ENCODE data around the gene PVALB. TPM values are rescaled to one million over a fixed set of nuclear protein-coding genes. Genes with fewer than 3 reads are reported as not detected.

The PVALB gene, protein sequence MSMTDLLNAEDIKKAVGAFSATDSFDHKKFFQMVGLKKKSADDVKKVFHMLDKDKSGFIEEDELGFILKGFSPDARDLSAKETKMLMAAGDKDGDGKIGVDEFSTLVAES
- 10 to 100 TPM in 1 of 4 donors, 1 to 10 TPM in 3; 3.6 to 10.5 (median 7.0) TPM for polyA plus RNA-seq (ENCODE audit: insufficient read length in 4 of 4)

GRCh38 chr22:36816636-36817524 is at the start of gene PVALB:
PVALB (minus strand) TSS chr22:36817035; CDS start chr22:36817005, 30 bp downstream.
- DNase-seq (ENCODE audit: low read depth in 4 of 4, low spot score in 3 of 4): peak in 2 of 4 donors; percentile 57 to 60

DNA sequence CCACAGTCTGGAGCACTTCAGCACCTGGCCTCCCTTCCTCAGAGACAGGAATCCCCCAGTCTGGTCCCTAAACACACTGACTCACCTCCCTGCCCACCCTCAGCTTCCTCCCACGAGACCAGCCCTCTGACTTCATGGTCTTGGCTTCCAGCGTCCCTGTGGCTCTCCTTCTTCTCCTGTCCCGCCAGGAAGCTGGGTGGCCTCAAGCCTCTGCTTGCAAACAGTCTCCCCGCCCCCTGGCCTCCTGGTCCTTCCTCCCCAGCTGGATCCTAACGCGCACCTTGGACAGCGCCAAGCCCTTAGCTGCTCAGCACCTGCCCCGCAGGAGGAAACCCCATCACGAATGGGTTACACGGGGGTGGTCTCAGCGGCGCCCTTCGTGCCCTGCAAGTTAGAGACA is 48.5 kb upstream of the PVALB start:
- no peak for DNase-seq (ENCODE audit: low read depth in 4 of 4, low spot score in 3 of 4)

- DNase-seq (ENCODE audit: low read depth in 4 of 4, low spot score in 3 of 4): no peak
Observed at GRCh38 chr22:36864454-36865215, 47.8 kb upstream of the PVALB start.

DNA sequence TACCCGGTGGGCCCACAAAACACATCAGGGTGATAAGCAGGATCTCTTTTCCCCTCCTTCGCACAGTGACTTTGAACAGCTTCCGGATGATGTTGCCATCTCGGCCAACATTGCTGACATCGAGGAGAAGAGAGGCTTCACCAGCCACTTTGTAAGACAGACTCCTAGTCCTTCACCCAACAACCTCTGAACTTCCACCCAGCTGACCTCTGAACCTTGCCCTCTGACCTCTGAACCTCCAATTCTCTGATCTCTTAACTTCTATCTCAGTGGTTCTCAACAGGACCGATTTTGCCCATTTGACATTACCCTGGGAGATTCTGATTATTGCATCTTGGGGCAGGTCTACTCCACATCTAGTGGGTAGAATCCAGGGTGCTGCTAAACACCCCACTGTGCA is 47.1 kb upstream of the PVALB start:
- no peak for DNase-seq (ENCODE audit: low read depth in 4 of 4, low spot score in 3 of 4)

- DNase-seq (ENCODE audit: low read depth in 4 of 4, low spot score in 3 of 4): no peak
Observed at GRCh38 chr22:36863281-36863680, 46.4 kb upstream of the PVALB start.

- DNase-seq (ENCODE audit: low read depth in 4 of 4, low spot score in 3 of 4): no peak
Observed at GRCh38 chr22:36862251-36863242, 45.7 kb upstream of the PVALB start.

DNA sequence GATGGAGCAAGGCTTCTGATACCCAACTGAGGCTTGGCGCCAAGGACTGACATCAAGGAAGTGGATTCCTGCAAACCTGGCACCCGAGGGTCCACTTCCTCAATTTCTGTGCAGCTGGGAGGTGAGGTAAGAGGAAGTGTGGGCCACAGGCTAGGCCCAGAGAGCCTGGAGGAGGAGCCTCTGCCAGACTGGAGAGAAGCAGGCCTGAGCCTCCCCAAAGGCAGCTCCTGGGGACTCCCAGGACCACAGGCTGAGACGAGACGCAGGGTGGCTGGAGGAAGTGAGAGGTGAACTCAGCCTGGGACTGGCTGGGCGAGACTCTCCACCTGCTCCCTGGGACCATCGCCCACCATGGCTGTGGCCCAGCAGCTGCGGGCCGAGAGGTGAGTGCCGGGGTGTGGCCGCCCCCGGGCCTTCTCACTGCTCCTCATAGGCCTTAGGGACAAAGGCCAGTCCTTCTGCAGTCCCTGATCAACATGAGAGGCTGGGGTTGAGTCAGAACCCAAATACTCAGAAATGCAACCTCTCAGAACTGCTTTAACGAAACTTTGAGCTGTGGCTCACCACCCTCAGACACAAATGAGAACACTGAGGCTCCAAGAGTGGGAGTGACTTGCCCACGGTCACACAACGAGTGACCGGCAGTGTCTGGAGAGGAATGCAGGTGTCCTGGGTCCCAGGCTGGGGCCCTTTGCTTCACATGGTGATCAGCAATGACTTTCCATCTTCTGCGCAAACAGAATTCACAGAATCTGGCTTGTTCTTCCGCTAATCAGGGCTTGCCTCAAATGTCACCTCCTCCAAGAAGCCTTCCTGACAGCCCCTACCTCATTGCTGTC is 44.2 kb upstream of the PVALB start, which contains the start of gene NCF4:
Gene NCF4, plus strand, starts transcription at position 186 of the 839 bp plus-strand sequence. Its CDS starts 166 bp downstream, at position 352.
- DNase-seq (ENCODE audit: low read depth in 4 of 4, low spot score in 3 of 4): no peak

DNA sequence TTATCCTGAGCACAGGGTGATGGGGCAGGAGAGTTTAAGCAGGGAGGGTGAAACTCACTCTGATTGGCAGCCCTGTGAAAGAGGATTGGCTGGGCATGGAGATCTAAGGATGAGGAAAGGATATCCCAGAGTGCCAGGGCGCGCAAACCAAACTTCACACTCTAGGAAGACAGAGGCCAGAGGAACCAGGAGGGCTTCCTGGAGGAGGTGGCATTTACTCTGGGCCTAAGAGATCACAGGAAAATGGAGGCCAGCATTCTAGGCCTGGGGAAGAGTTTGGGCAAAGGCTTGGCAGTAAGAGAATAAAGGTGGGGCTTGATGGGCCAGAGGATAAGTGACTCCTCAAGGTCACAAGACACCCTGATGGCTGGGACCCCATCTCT is 43.6 kb upstream of the PVALB start:
- DNase-seq (ENCODE audit: low read depth in 4 of 4, low spot score in 3 of 4): no peak

- no peak for DNase-seq (ENCODE audit: low read depth in 4 of 4, low spot score in 3 of 4)
Observed at GRCh38 chr22:36860017-36860416, 43.2 kb upstream of the PVALB start.

DNA sequence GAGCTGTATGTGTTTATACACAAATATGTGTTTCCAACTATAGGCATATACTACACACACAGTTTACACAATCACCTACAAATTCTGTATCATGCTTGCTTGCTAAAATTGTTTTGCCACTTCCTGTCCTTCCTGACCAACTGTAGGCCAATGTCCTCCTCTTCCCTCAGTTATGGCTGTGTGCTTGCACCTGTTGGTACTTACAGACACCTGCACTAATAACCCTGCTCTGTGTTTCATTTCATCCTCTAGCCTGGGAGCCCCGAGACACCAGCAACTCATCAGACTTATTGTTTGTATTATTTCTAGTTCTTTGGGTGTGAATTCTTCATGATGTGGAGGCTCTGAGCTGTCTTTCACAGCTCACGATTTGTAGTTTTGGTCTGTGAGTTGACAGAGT is 42.1 kb upstream of the PVALB start:
- DNase-seq (ENCODE audit: low read depth in 4 of 4, low spot score in 3 of 4): no peak

GRCh38 chr22:36858156-36858555 is 41.3 kb upstream of the PVALB start:
- DNase-seq (ENCODE audit: low read depth in 4 of 4, low spot score in 3 of 4): no peak

DNA sequence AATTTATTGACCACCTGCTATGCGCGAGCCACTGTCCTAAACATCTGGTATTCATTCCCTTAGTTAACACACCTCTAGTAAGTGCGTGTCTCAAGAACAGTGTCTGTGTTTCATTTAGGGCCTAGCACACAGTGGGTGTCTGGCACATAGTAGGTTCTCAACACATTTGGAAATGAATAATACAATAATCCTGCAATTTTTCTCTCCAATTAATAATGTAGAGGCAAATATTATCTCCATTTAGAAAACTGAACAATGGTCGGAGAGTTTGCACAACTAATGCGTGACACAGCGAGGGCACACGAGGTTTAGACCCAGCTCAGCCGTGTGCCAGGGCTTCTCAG is 39.9 kb upstream of the PVALB start:
- DNase-seq (ENCODE audit: low read depth in 4 of 4, low spot score in 3 of 4): no peak

DNA sequence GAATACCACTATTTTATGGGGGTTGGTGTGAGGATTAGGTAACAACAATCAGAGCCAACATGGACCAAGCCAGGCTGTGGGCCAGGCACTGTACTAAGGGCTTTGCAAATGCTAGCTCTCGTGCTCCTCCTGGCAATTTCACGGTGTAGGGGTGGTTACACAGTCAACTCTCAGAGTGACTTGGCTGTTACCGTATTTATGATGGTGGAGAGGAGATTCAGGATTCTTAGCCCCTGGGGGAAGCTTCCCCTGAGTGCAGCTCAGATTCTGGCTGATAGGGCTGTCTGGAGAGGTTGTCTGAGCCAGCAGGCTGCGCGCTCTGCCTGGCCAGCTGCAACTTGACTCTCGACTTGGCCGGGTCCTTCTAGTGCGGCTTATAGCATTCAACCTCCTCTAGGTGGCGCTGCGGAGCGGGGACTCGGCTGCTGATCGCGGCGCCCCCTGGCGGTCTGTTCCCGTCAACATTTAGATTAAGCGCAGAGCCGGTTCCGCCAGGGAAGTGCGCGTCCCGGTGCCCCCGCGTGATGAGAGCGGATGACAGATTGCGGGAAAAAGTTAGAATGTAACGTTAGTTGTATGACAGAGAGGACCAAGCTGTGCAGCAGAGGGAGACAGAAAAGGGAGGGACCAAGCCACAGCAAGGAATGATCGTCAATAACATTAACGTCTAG is 39.4 kb upstream of the PVALB start:
- peak; percentile 74 to 89 (median 80) for DNase-seq (ENCODE audit: low read depth in 4 of 4, low spot score in 3 of 4)

DNA sequence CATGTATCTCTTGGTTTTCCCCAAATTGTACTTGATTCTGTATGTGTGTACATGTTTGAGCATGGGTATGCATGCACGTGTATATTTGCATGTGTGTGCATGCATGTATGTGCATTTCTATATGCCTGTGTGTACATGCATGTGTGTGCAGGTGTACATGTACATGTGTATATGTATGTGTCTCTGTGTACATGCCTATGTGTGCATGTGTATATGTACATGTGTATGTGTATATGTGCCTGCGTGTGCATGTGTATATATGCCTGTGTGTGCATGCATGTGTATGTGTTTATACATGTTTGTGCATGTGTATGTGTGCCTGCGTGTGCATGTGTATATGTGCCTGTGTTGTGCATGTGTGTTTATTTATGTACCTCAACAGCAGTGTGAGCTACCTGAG is 38.6 kb upstream of the PVALB start:
- no peak for DNase-seq (ENCODE audit: low read depth in 4 of 4, low spot score in 3 of 4)

DNA sequence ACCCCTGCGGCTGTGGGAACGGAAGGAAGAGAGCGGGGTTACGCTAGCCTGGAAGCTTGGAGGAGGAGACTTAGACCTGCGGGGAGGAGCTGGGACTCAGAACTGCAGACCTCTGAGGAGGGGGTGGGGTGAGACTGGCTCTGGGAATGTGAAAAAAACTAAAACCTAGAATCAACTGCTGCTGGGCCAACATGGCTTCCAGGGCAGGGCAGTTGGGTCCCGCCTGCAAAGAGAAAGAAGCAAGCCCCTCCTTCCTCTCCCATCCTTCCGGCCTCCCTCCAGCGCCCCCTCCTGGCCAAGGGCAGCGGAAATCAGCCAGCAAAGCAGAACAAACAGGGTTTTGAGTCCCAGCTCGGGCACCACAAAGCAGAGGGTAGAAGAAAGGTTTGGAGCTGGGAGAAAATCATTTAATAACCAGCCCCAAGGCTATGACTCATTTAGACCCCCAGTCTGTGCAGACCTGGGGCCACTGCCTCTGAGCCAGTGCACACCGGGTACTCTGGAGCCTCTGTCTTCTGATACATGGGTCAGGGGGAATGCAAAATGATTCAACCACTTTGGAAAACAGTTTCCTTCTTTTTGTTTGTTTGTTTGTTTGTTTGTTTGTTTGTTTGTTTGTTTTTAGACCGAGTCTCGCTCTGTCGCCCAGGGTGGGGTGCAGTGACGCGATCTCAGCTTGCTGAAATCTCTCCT is 36.7 kb upstream of the PVALB start:
- DNase-seq (ENCODE audit: low read depth in 4 of 4, low spot score in 3 of 4): peak in 3 of 4 donors; percentile 24 to 40 (median 28)

DNA sequence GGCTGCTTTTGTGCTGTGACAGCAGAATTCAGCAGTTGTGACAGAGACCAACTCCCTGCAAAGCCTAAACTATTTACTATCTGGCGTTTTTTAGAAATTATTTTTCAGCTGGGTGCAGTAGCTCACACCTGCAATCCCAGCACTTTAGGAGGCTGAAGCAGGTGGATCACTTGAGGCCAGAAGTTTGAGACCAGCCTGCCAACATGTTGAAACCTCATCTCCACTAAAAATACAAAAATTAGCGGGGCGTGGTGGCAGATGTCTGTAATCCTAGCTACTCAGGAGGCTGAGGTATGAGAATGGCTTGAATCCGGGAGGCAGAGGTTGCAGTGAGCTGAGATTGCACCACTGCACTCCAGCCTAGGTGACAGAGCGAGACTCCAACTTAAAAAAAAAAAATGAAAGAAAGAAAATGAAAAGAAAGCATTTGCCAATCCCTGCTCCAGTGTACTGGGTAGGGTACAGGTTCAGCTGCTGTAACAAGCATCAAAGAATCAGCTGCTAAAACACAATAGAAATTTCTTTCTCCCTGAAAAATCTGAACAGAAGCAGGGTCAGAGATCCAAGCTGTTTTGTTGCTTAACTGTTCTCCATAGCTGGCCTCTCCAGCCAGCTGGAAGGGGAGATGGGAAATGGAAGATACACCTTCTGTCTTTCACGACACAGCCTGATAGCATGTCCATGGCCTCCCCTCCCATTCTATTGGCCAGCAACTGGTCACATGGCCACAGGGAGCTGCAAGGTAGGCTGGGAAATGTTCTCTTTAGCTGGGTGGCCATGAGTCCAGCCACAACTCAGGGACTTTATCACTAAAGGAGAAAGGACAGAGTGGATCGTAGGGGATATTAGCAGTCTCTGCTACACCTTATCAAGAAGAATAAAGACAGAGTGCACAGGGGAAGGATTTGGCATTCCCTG is 35.5 kb upstream of the PVALB start:
- no peak for DNase-seq (ENCODE audit: low read depth in 4 of 4, low spot score in 3 of 4)

DNA sequence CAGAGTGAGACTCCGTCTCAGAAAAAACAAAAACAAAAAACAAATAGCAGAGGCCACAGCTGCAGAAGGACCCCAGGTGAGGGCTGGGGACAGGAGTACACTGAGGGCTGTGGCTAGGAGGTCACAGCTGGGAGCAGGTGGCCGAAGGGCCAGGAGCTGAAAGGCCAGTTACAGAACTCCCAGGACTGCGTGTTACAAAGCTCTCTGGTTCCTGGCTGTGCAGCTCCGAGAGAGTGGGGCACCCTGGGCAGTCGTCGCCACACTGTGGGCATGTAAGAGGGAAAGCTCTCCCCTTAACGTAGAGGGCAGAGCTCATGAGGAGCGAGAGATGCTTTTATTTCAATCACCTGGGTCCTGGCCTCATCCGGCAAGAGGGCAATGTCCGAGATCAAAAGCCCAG is 33.8 kb upstream of the PVALB start:
- no peak for DNase-seq (ENCODE audit: low read depth in 4 of 4, low spot score in 3 of 4)
